HG02943 (cell line): Measurements from ENCODE around the gene DAPK2.

Source experiments
- ATAC-seq: cut with Tn5 transposase; IDR thresholded peaks from one replicate; pipeline ENCODE4 v1.9.1; 2021; ENCODE audit warnings: mild to moderate bottlenecking, low read depth, moderate library complexity; ENCODE audit not compliant: unreplicated experiment

The DAPK2 gene

DNA sequence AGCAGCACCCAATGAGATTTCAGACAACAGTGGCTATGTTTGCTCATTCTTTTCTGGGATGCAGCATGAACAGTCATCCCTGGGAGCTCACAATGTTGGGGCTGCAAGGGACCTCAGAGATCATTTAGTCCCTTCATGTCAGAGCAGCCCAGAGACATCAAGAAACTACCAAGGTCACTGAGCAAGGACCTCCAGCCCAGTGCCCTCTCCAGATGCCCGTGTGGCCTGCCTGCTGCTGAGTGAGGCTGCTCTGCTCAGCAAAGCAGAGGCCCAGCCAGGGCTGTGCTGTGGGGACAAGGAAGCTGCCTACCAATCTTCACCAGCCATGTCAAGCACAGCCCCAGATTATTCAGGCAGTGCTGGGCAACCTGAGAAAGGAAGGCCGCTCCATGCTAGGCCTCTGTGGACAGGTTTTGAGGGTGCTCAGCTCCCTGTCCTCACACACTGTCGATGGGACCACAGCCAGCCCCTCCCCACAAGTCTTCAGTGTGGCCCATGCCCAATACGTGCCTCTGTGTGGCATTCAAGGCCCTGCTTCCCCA is 99.7 kb downstream of the DAPK2 start:
- ATAC-seq = no peak

DNA sequence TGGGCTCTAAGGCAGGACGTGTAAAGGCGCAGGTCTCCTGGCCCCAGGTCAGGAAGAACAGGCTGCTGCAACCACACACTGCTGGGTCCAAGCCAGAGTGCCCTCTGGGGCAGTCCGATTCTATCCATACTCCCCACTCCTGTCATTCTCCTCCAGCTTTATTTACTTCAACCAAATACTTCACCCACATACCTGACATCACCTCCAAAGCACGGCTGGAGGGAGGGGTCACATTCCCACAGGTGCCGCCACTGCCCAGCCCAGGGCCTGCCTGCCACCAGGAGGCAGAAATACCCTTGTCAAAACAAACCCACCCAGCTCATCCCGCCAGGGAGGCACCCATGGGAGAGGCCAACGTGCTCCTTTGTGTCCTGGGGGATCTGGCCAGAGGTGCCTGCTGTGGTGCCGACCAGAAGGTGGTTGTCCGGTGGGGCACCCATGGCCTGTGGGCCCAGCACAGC is 100.4 kb downstream of the DAPK2 start:
- ATAC-seq = no peak

DNA sequence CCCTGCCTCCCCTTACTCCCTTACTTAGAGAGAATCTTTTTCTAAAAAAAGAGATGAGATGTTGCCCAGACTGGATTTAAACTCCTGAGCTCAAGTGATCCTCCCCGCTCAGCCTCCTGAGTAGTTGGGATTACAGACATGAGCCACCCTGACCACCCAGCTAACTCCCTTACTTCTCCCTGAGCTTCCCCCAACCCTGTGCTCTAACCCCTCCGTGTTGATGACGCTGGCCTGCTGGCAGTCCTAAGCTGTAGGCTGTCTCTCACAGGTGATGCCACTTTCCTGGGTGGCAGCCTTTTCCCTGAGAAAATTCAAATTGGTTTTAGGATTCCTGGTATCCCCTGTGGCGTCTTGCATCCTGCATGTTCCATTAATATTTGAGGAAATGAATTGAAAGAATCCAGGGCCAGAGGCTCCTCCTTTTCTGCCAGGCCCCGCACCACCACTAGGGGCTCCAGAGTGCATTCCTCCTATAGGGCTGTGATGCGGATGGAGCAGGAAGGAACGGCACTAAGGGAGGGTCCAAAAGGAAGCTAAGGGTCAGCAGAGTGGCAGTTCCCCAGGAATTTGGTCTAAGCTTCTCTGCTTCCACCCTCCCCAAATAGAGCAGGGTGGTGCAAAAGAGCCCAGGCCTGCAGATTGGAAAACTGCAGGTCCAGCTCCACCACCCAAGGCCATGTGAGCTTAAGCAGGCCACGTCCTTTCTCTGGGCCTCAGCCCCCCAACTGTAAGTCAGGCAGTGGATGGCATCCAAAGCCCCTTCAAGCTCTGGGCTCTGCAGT is 101.1 kb downstream of the DAPK2 start:
- no peak for ATAC-seq

DNA sequence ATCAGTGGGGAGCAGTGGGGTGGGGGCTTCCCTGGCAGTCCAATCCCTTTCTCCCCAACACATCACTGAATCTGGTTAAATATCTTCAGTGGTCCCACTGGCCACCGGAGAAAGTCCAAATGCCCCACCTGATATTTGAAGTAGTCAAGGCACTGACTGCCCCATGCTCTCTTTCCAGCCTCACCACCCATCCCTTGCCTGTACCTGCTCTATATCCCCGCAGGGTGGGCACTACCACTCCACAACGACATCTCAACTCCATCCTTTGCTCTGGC is 101.7 kb downstream of the DAPK2 start:
- ATAC-seq = no peak

DNA sequence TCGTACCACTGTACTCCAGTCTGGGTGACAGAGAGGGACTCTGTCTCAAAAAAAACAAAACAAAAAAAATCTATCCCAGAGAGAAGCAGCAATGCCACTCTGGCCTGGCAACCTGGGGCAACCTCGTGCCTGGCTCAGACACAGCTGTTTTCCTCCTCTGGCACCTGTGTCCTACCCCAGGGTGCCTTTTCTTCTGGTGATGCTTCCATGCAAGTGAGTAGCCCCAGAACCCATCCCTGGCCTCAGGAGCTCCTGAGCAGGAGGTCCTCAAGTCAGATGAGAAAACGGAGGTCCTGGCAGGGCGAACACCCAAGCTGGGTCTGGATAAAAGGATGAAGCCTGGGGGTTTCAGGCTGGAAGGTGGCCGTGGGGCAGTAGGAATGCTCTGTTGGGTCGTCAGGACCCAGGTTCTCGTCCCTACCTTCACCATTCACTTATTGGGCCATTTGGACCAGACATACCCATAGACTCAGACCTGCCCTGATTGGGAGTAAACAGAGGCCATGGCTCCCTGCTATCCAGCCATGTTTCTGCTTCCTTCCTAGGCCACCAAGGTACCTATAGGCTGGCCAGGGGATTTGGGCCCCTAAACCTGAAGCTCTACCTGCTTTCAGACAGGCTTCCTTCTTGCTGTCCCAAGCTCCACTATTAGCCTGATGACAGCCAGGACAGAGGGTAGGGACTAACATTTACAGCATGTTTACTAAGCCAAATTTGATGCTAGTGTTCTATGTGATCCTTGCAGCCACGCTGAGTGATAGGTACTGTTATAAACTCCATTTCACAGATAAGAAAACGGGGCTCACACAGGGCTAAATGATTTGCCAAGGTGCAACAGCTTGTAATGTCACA is 102.2 kb downstream of the DAPK2 start:
- no peak for ATAC-seq

DNA sequence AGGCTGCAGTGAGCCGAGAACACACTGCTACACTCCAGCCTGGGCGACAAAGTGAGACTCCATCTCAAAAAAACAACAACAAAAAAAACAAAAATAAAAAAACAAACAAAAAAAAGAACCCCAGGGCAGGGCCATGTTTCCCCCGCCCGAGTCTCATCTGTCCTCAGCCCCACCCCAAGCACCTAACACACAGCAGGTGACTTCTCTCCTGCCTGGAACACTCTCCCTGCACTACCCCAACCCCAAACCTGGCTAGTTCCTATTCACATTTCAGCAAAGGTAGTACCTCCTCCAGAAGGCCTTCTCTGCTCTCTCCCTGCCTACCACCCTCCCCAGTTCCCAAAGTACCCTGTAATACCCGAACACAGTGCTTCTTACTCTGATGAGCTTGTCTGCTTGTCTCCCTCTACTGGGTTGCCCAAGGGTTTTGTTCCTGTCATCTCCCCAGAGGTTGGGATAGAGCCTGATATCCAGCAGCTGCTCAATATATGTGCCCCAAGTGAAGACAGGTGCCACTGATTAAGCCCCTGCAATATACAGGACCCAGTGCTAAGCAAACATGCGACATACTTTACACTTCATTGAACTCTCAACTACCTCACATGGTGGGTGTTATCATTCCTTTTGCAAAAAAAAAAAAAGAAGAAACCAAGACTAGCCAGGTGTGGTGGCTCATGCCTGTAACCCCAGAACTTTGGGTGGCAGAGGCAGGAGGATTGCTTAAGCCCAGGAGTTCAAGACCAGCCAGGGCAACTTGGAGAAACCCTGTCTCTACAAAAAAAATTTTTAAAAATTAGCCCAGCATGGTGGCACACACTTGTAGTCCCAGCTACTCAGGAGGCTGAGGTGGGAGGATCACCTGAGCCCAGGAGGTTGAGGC is 103.6 kb downstream of the DAPK2 start:
- no peak for ATAC-seq

DNA sequence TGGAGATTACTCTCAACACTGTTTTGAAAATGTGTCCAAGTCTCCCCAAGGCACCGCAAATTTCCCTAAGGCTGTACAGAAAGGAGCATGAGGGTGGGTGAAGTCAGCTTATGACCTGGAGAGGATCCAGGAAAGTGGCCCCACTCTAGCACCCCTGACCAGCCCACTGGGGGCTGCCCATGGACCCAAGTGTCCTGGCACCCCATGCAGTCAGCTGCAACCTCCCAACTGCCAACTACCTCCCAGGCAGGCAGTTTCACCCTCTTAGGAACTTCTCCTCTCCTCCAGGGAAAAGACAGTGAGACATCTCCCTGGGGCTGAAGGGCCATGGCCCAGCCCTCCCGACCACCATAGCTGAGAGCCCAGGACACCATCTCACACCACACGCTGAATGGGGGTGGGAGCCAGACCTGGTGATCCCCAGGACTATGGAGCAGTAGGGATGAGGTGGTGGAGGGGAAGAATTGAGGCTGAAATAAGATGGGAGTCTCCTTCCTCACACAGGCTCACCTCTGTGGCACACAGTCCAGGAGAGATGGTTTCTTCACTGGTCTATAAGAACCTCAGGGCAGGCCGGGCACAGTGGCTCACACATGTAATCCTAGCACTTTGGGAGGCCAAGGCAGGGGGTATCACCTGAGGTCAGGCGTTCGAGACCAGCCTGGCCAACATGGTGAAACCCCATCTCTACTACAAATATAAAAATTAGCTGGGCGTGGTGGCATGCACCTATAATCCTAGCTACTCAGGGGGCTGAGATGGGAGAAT is 104.4 kb downstream of the DAPK2 start:
- no peak for ATAC-seq

DNA sequence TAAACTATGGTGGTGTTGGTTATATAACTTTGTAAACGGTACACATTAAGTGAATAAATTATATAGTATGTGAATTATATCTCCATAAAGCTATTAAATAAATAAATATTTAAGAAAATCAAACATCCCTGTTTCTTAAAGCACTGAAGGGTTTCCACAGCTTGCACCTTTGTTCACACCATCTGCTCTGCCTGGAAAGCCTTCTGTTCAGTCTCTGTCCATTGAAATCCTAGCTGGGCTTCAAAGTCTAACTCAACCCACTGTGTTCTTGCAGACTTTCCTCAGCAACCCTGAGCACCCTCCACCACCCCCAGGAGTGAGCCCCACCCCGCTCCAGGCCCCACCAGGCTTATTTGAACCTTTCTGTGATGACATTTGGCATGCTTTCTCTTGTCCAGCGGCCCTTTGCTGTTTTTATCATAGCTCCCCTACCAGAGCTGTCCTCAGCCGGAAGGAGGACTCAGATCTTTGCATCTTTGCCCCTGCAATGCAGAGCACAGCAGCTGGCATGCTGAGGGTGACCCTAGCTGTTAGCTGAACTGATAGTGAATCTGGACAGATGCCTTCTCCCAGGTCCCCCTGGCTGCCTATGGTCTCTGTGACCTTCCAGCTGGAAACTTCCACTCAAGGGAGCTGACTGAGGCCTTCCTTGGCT is 105.2 kb downstream of the DAPK2 start:
- no peak for ATAC-seq

DNA sequence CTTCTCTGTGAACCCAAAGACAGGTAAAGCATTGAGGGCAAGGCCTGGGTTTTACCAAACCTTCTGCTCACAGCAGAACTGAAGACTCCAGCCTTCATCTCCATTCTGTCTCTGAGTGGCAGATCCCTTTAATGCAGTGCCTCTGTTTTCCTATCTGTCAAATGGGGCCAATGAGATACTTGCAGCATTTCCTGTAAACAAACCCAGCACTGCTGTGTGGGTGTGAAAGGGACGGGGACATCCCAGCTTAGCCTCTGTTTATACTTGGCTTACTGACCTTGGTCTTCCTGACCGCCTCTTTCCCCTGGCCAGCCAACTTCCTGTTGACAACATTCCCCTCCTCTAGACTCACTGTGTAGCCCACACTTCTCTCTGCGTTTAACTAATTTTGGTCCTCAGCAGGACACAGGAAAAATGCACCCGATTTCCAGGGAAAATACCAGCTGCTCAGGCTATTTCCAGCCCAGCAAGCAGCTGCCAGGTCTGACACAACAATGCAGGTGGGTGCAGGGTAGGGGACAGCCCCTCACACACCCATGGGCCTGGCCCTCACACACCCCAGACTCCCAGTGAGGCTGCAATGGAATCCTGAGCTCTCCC is 106.7 kb downstream of the DAPK2 start:
- ATAC-seq = no peak

DNA sequence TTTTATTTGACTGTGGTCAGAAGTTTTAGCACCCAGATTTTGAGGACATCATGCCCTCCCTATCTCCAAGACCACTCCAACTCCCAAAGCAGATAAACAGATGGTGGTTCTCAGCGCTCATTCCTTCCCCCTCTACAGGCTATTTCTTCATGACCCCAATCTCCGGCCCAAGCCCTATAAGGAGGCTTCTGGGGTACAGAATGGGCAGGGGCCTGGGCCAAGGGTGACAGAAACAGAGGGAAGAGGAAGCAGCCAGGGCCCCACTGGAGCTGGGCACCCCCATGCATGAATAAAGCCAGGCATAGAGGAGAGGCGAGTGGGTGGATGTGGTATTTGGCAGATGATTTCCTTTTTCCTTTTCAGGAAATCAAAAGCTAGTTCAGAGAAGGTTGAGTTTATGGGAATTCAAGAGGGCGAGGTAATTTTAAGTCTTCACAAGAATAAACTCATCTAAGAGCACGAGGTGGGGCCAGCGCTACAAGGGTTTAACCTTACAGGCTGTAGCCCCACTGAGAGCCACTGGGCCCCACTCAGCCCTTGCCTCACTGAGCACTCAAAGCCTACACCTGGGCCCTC is 107.7 kb downstream of the DAPK2 start:
- ATAC-seq = no peak

DNA sequence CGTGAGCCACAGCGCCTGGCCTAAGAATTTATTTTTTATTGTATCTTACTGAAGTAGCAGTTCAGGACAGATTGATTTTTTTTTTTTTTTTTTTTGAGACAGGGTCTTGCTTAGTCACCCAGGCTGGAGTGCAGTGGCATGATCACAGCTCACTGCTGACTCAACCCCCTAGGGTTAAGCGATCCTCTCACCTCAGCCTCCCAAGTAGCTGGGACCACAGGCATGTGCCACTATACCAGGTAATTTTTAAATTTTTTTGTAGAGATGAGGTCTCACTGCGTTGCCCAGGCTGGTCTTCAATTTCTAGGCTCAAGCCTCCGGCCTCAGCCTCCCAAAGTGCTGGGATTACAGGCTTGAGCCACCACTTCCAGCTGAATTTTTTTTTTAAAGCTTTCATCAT is 112.8 kb downstream of the DAPK2 start:
- no peak for ATAC-seq

DNA sequence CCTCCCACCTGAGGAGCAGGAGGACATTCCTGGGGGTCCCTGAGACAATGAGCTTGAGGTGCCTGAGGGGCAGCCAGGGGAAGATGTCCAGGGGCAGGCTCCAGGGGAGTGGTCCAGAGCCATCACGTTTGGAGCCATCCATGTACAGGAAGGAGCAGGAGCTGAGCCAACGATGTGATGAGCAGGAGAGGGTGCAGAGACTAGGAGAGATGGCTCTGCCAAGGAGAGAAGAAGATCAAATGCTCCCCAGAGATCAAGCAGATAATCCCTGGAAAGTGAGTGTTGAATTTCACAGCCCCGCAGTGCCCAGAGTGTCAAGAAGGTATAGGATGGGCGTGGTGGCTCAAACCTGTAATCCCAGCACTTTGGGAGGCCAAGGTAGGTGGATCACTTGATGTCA is 114.7 kb downstream of the DAPK2 start:
- no peak for ATAC-seq

DNA sequence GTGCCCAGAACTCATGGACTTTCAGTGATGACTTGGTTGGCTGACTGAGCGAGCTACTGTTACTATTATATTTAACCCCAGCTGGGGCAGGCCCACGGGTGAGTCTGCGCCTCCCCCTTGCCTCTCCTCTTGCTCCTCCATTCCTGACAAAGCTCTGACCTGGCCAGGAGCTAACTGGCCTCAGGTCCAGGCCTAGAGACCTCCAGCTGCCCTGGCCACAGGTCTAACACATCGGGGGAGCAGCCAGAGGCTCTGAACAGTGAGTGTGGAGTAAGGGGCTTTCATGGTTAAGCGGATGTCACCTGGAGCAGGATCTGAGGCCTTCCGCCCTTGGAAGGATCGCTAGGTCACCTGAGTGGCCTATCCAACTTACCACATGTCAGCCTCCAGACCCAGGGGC is 116.3 kb downstream of the DAPK2 start:
- no peak for ATAC-seq

DNA sequence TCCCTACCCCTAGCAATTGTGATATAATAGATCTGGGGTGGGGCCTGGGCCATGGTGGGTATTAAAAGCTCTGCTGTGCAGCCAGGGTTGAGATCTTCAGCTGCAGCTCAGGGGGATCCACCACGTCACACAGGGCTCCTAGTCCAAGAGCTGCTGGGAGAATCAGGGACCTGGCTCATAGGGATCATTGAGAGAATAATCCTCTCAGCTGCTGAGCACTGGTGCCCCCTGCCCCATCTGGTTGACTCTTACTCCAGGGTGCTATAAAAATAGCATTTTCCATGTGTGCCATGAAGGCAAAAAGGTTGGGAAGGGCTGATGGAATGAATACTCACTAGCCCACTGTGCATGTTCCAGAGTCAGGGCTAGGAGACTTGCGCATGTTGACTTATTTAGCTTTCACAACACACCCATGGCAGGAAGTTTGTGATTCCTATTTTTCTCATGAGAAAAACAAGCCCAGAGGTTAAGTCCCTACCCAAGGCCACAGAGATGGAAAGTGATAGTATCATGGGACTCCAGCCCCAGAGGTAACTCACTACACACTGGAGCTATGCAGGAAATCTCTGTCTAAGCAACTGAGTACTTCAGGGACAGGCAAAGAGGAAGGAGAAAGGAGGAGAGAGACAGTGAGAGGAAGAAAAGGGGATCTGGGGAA is 118.0 kb downstream of the DAPK2 start:
- no peak for ATAC-seq

DNA sequence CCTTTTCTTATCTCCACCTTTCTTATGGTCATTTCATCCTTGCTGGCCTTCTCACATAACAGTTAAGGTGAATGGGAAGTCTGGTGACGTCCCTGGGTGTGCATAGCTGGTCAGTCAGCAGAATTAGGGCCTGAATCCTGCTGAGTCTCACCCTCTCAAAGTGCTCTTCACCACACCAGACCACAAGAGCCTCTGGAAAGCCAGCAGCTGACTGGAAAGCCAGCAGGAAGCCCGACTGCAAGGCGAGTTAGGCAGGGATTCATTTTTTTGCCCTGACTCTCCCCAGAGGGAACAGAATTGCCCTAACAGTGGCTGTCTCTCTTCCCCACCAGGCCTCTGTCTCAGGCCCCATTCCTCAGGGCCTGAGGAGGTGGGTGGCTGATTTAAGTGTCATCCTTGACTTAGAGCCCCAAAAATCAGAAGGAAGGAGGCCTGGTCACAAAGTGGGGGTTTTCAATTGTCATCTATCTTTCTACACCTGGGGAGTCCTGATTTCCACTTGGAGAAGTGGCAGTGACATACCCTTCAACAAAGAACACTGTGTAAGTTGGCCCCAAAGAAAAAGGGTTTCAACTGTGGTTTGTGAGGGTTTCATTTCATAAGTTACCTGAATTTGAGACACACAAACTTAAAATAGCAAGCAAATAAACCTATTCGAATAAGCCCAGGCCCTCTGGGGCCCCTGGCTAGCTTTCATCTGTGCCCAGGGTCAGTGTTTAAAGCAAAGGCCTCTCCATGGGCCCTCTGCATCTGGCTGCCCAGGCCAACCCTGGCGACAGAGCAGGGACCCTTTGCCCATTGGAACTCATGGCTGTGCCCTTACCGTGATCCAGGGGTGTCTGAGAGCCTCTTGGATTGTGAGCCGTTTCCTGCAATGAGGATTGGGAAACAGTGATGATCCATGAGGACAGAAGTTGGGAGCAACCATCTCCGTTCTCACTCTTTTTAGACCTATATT is 122.0 kb downstream of the DAPK2 start:
- ATAC-seq = no peak

DNA sequence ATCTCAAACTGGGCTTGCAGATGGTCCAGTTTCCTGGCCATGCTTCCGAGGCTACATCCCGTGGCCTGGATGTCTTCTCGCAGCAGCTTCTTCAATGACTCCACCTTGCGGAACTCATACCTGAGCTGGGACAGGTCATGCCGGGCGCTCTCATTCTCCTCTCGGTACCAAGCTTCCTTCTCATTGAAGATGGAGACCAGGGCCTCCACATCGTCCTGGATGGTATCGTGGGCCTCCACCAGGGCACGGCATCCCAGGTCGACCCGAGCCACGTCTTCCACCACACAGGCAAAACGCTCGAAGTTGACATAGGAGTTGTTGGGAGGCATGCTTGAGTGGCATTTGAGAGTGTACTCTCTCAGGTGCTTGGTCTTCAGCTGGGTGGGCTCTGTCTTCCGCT is 123.4 kb downstream of the DAPK2 start:
- ATAC-seq = no peak

DNA sequence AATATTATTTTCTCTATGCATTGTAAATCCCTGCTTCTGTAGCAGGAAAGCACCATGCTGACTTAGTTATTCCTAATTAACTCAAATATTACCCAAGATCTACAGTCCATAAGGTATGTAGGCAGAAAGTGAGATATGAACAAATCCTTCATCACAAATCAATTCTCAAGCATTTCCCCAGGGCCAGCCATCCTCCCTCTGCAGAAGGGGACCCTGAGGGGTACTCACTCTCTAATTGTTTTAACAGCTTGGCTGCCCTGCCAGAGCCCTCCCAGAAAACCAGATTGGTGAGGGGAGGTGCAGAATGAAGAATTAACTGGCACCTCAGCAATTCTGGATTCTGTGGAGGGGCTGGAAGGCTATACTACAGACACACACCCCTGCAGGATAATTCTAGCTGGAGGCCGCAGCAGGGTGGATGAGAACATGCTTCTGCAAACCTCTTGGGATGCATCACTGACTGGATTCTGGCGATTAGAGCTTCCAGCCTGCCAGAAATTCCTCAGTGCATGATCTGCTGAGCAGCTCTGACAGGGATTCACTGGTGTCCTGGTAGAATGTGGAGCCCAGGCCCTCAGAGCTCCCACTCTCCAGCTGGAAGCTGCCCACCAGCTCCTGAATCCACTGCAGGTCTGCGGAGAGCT is 123.9 kb downstream of the DAPK2 start:
- no peak for ATAC-seq
